Myocyte (in vitro differentiated cells): ENCODE results near the gene ARL6. TPM values are rescaled to one million over a fixed set of nuclear protein-coding genes. Genes with fewer than 3 reads are reported as not detected.
"Not testable (repeated sequence)": the region's sequence is repeated elsewhere in the genome, so short reads cannot be mapped to it uniquely, and the experiment has no call there.

Experiments used
- DNase-seq: peaks from one replicate; pipeline ENCODE4 v3.0.0-alpha.2; 2012; ENCODE audit warnings: low read depth
- total RNA-seq: library from RNA; depleted of rRNA; stranded (reverse); fragments of >200 nt; gene quantifications from 2 replicates; pipeline ENCODE4 v1.2.3, GENCODE V29; 2014

Gene ARL6
- total RNA-seq, 1 donor from 2014 or later: 10.6 TPM

- DNase-seq: no peak
Measured at GRCh38 chr3:97821287-97821773, 56.8 kb downstream of the ARL6 start.

GRCh38 chr3:97821774-97822358 is 57.3 kb downstream of the ARL6 start, which contains the start of gene CRYBG3:
TSS of gene CRYBG3 (plus strand) at chr3:97822011. CDS start at chr3:97822207, 196 bp downstream.
- peak; percentile 84 for DNase-seq

GRCh38 chr3:97822359-97822775 is 57.8 kb downstream of the ARL6 start:
- peak; percentile 60 for DNase-seq

- DNase-seq: peak; percentile 57
Measured at GRCh38 chr3:97823046-97824004, 58.8 kb downstream of the ARL6 start.

- DNase-seq: no peak
Measured at GRCh38 chr3:97825101-97825500, 60.5 kb downstream of the ARL6 start.

- DNase-seq: peak; percentile 14
Measured at GRCh38 chr3:97827741-97828471, 63.3 kb downstream of the ARL6 start.

GRCh38 chr3:97829198-97829597 is 64.6 kb downstream of the ARL6 start:
- no peak for DNase-seq

- no peak for DNase-seq
Measured at GRCh38 chr3:97830638-97831037, 66.1 kb downstream of the ARL6 start.

GRCh38 chr3:97831140-97831539 is 66.6 kb downstream of the ARL6 start:
- DNase-seq: no peak

- DNase-seq: not testable (repeated sequence)
Measured at GRCh38 chr3:97833184-97833583, 68.6 kb downstream of the ARL6 start.

- no peak for DNase-seq
Measured at GRCh38 chr3:97835761-97836160, 71.2 kb downstream of the ARL6 start.

GRCh38 chr3:97838393-97838792 is 73.8 kb downstream of the ARL6 start:
- no peak for DNase-seq

GRCh38 chr3:97839944-97840343 is 75.4 kb downstream of the ARL6 start:
- DNase-seq: no peak

GRCh38 chr3:97841304-97841703 is 76.7 kb downstream of the ARL6 start:
- DNase-seq: no peak

GRCh38 chr3:97841956-97842355 is 77.4 kb downstream of the ARL6 start:
- no peak for DNase-seq

- no peak for DNase-seq
Measured at GRCh38 chr3:97848779-97849178, 84.2 kb downstream of the ARL6 start.

Other genes with a start within 250 kb of the ARL6 start
- 8.8 and 13.5 TPM in 2 replicates for gene CRYBG3, start 57.3 kb downstream of the ARL6 start, total RNA-seq
- gene RIOX2, start 207.7 kb downstream of the ARL6 start, total RNA-seq: 24.4 and 36.6 TPM in 2 replicates